ENCODE measurements around the gene SLC39A2.
A peak's percentile ranks its signal among the peaks of the same experiment; 100 is the strongest.

Gene SLC39A2

GRCh38 chr14:21017528-21018245, 18.6 kb downstream of the SLC39A2 start:
- H3K4me3 ChIP-seq (ENCODE audit: low read length in 2 of 2), result no peak overlapping the region
- H2AK5ac ChIP-seq (ENCODE audit: low read depth, low read length), result peak overlapping the region; percentile 65
- peak overlapping the region; percentile 58 for H2BK5ac ChIP-seq (ENCODE audit: low read length)
- H3K4me1 ChIP-seq (ENCODE audit: control insufficient read depth in 2 of 2, insufficient read depth in 1 of 2, low read depth in 1 of 2, low read length in 2 of 2), result peaks cover 0 to 3% of the 10 kb centered on the region in 2 donors
- WGBS, 2 donors (ENCODE audit: extremely low coverage in 2 of 2, insufficient read length in 2 of 2, insufficient replicate concordance in 1 of 2), result no CpG with 5 or more reads among the region's 28 CpGs
- H3K18ac ChIP-seq (ENCODE audit: low read length), result no peak overlapping the region
- H2BK12ac ChIP-seq (ENCODE audit: low read length), result peak overlapping the region; percentile 42
- no peak overlapping the region for H3K9ac ChIP-seq (ENCODE audit: low read depth, low read length, poor library complexity)
- no peak overlapping the region for H4K91ac ChIP-seq (ENCODE audit: low read depth, low read length, poor library complexity)
- no peak for DNase-seq (ENCODE audit: low spot score)
- no peak overlapping the region for H2BK15ac ChIP-seq (ENCODE audit: low read length)
- H3K9me3 ChIP-seq (replicated peaks in 1 of 2; ENCODE audit: control insufficient read depth in 2 of 2, insufficient read depth in 1 of 2, low read depth in 1 of 2, low read length in 2 of 2), result peaks cover 0 to 3% of the 10 kb centered on the region in 2 donors
- no peak overlapping the region for H4K8ac ChIP-seq (ENCODE audit: low read depth, low read length)
- peak overlapping the region; percentile 20 for H3K23ac ChIP-seq (ENCODE audit: low read depth, low read length, poor library complexity)
- H2AFZ ChIP-seq (ENCODE audit: low read length), result no peak overlapping the region
- no peaks in the 10 kb centered on the region for H3K79me1 ChIP-seq (ENCODE audit: low read depth, low read length)
- H3K27me3 ChIP-seq (ENCODE audit: control insufficient read depth in 3 of 3, insufficient read depth in 3 of 3, low read depth in 1 of 3, low read length in 3 of 3), result peaks cover 0 to 31% (median 6%) of the 10 kb centered on the region in 3 experiments
- peak overlapping the region; percentile 26 for H3K14ac ChIP-seq (ENCODE audit: low read length)
- no peaks in the 10 kb centered on the region for H3K36me3 ChIP-seq (replicated peaks in 1 of 2; ENCODE audit: control insufficient read depth in 2 of 2, insufficient read depth in 2 of 2, low read length in 2 of 2)
- no peak overlapping the region for H3K4me2 ChIP-seq (ENCODE audit: insufficient read depth, low read length, poor library complexity, severe bottlenecking)
- H2BK120ac ChIP-seq (ENCODE audit: low read depth, low read length), result no peak overlapping the region
- no peak overlapping the region for H3K4ac ChIP-seq (ENCODE audit: low read length)
- no peak overlapping the region for H3K27ac ChIP-seq (replicated peaks; ENCODE audit: low read length)

- H2AFZ ChIP-seq (ENCODE audit: low read length), result no peak overlapping the region
- WGBS, 2 donors (ENCODE audit: extremely low coverage in 2 of 2, insufficient read length in 2 of 2, insufficient replicate concordance in 1 of 2), result no CpG with 5 or more reads among the region's 7 CpGs
- H4K8ac ChIP-seq (ENCODE audit: low read depth, low read length), result no peak overlapping the region
- H3K36me3 ChIP-seq (replicated peaks in 1 of 2; ENCODE audit: control insufficient read depth in 2 of 2, insufficient read depth in 2 of 2, low read length in 2 of 2), result no peaks in the 10 kb centered on the region
- H3K4me1 ChIP-seq (ENCODE audit: control insufficient read depth in 2 of 2, insufficient read depth in 1 of 2, low read depth in 1 of 2, low read length in 2 of 2), result peaks cover 0 to 3% of the 10 kb centered on the region in 2 donors
- H2BK15ac ChIP-seq (ENCODE audit: low read length), result no peak overlapping the region
- no peak overlapping the region for H2BK12ac ChIP-seq (ENCODE audit: low read length)
- no peak overlapping the region for H3K4ac ChIP-seq (ENCODE audit: low read length)
- no peak overlapping the region for H3K4me3 ChIP-seq (ENCODE audit: low read length in 2 of 2)
- peaks cover 0 to 5% of the 10 kb centered on the region in 2 donors for H3K9me3 ChIP-seq (replicated peaks in 1 of 2; ENCODE audit: control insufficient read depth in 2 of 2, insufficient read depth in 1 of 2, low read depth in 1 of 2, low read length in 2 of 2)
- DNase-seq (ENCODE audit: low spot score), result no peak
- H2AK5ac ChIP-seq (ENCODE audit: low read depth, low read length), result peak overlapping the region; percentile 38
- peak overlapping the region; percentile 58 for H2BK5ac ChIP-seq (ENCODE audit: low read length)
- no peak overlapping the region for H3K18ac ChIP-seq (ENCODE audit: low read length)
- peaks cover 0 to 37% (median 12%) of the 10 kb centered on the region in 3 experiments for H3K27me3 ChIP-seq (ENCODE audit: control insufficient read depth in 3 of 3, insufficient read depth in 3 of 3, low read depth in 1 of 3, low read length in 3 of 3)
- no peak overlapping the region for H3K23ac ChIP-seq (ENCODE audit: low read depth, low read length, poor library complexity)
- no peaks in the 10 kb centered on the region for H3K79me1 ChIP-seq (ENCODE audit: low read depth, low read length)
- no peak overlapping the region for H3K27ac ChIP-seq (replicated peaks; ENCODE audit: low read length)
- no peak overlapping the region for H4K91ac ChIP-seq (ENCODE audit: low read depth, low read length, poor library complexity)
- H3K4me2 ChIP-seq (ENCODE audit: insufficient read depth, low read length, poor library complexity, severe bottlenecking), result no peak overlapping the region
- no peak overlapping the region for H2BK120ac ChIP-seq (ENCODE audit: low read depth, low read length)
- H3K9ac ChIP-seq (ENCODE audit: low read depth, low read length, poor library complexity), result no peak overlapping the region
- no peak overlapping the region for H3K14ac ChIP-seq (ENCODE audit: low read length)
Observed at GRCh38 chr14:21018286-21018685, 19.2 kb downstream of the SLC39A2 start.

- no peak for DNase-seq (ENCODE audit: low spot score)
- no peak overlapping the region for H3K4me3 ChIP-seq (ENCODE audit: low read length in 2 of 2)
- H3K27ac ChIP-seq (replicated peaks; ENCODE audit: low read length), result no peak overlapping the region
- peaks cover 0 to 3% of the 10 kb centered on the region in 2 donors for H3K4me1 ChIP-seq (ENCODE audit: control insufficient read depth in 2 of 2, insufficient read depth in 1 of 2, low read depth in 1 of 2, low read length in 2 of 2)
- no peaks in the 10 kb centered on the region for H3K36me3 ChIP-seq (replicated peaks in 1 of 2; ENCODE audit: control insufficient read depth in 2 of 2, insufficient read depth in 2 of 2, low read length in 2 of 2)
- no peak overlapping the region for H3K4me2 ChIP-seq (ENCODE audit: insufficient read depth, low read length, poor library complexity, severe bottlenecking)
- H4K8ac ChIP-seq (ENCODE audit: low read depth, low read length), result no peak overlapping the region
- no peak overlapping the region for H2BK120ac ChIP-seq (ENCODE audit: low read depth, low read length)
- H3K27me3 ChIP-seq (ENCODE audit: control insufficient read depth in 3 of 3, insufficient read depth in 3 of 3, low read depth in 1 of 3, low read length in 3 of 3), result peaks cover 2 to 42% (median 17%) of the 10 kb centered on the region in 3 experiments
- H3K14ac ChIP-seq (ENCODE audit: low read length), result no peak overlapping the region
- H3K9me3 ChIP-seq (replicated peaks in 1 of 2; ENCODE audit: control insufficient read depth in 2 of 2, insufficient read depth in 1 of 2, low read depth in 1 of 2, low read length in 2 of 2), result peaks cover 0 to 9% of the 10 kb centered on the region in 2 donors
- no peak overlapping the region for H2AFZ ChIP-seq (ENCODE audit: low read length)
- H2AK5ac ChIP-seq (ENCODE audit: low read depth, low read length), result peak overlapping the region; percentile 38
- H3K79me1 ChIP-seq (ENCODE audit: low read depth, low read length), result no peaks in the 10 kb centered on the region
- WGBS, 2 donors (ENCODE audit: extremely low coverage in 2 of 2, insufficient read length in 2 of 2, insufficient replicate concordance in 1 of 2), result no CpG with 5 or more reads among the region's 3 CpGs
- H4K91ac ChIP-seq (ENCODE audit: low read depth, low read length, poor library complexity), result no peak overlapping the region
- no peak overlapping the region for H3K23ac ChIP-seq (ENCODE audit: low read depth, low read length, poor library complexity)
- H2BK5ac ChIP-seq (ENCODE audit: low read length), result no peak overlapping the region
- peak overlapping the region; percentile 24 for H2BK15ac ChIP-seq (ENCODE audit: low read length)
- H2BK12ac ChIP-seq (ENCODE audit: low read length), result no peak overlapping the region
- H3K4ac ChIP-seq (ENCODE audit: low read length), result no peak overlapping the region
- no peak overlapping the region for H3K9ac ChIP-seq (ENCODE audit: low read depth, low read length, poor library complexity)
- no peak overlapping the region for H3K18ac ChIP-seq (ENCODE audit: low read length)
Observed at GRCh38 chr14:21018781-21019180, 19.7 kb downstream of the SLC39A2 start.

- H2BK120ac ChIP-seq (ENCODE audit: low read depth, low read length), result no peak overlapping the region
- no CpG with 5 or more reads among the region's 1 CpG for WGBS, 2 donors (ENCODE audit: extremely low coverage in 2 of 2, insufficient read length in 2 of 2, insufficient replicate concordance in 1 of 2)
- H3K4me2 ChIP-seq (ENCODE audit: insufficient read depth, low read length, poor library complexity, severe bottlenecking), result no peak overlapping the region
- no peak overlapping the region for H2AFZ ChIP-seq (ENCODE audit: low read length)
- no peak overlapping the region for H3K18ac ChIP-seq (ENCODE audit: low read length)
- H3K4ac ChIP-seq (ENCODE audit: low read length), result no peak overlapping the region
- peaks cover 0 to 3% of the 10 kb centered on the region in 2 donors for H3K4me1 ChIP-seq (ENCODE audit: control insufficient read depth in 2 of 2, insufficient read depth in 1 of 2, low read depth in 1 of 2, low read length in 2 of 2)
- no peak overlapping the region for H3K23ac ChIP-seq (ENCODE audit: low read depth, low read length, poor library complexity)
- H2BK5ac ChIP-seq (ENCODE audit: low read length), result no peak overlapping the region
- no peak overlapping the region for H3K14ac ChIP-seq (ENCODE audit: low read length)
- no peak for DNase-seq (ENCODE audit: low spot score)
- H2AK5ac ChIP-seq (ENCODE audit: low read depth, low read length), result no peak overlapping the region
- peaks cover 5 to 48% (median 23%) of the 10 kb centered on the region in 3 experiments for H3K27me3 ChIP-seq (ENCODE audit: control insufficient read depth in 3 of 3, insufficient read depth in 3 of 3, low read depth in 1 of 3, low read length in 3 of 3)
- H3K4me3 ChIP-seq (ENCODE audit: low read length in 2 of 2), result no peak overlapping the region
- H3K79me1 ChIP-seq (ENCODE audit: low read depth, low read length), result no peaks in the 10 kb centered on the region
- no peak overlapping the region for H3K27ac ChIP-seq (replicated peaks; ENCODE audit: low read length)
- no peaks in the 10 kb centered on the region for H3K36me3 ChIP-seq (replicated peaks in 1 of 2; ENCODE audit: control insufficient read depth in 2 of 2, insufficient read depth in 2 of 2, low read length in 2 of 2)
- H4K91ac ChIP-seq (ENCODE audit: low read depth, low read length, poor library complexity), result no peak overlapping the region
- H2BK12ac ChIP-seq (ENCODE audit: low read length), result no peak overlapping the region
- H4K8ac ChIP-seq (ENCODE audit: low read depth, low read length), result no peak overlapping the region
- peaks cover 0 to 9% of the 10 kb centered on the region in 2 donors for H3K9me3 ChIP-seq (replicated peaks in 1 of 2; ENCODE audit: control insufficient read depth in 2 of 2, insufficient read depth in 1 of 2, low read depth in 1 of 2, low read length in 2 of 2)
- no peak overlapping the region for H2BK15ac ChIP-seq (ENCODE audit: low read length)
- no peak overlapping the region for H3K9ac ChIP-seq (ENCODE audit: low read depth, low read length, poor library complexity)
Observed at GRCh38 chr14:21019366-21019765, 20.3 kb downstream of the SLC39A2 start.

All from neuronal stem cell (in vitro differentiated cells).